Progenitor cell of endocrine pancreas (in vitro differentiated cells): ENCODE measurements around the gene HIVEP3. TPM values are rescaled to one million over a fixed set of nuclear protein-coding genes. Genes with fewer than 3 reads are reported as not detected.

Experiments
- DNase-seq: peaks from one replicate; pipeline ENCODE4 v3.0.0; 2021; ENCODE audit warnings: low spot score; ENCODE audit not compliant: unreplicated experiment
- H3K27ac Mint-ChIP-seq: 2 replicates; pipeline ENCODE4 v1.8.0; 2021; ENCODE audit warnings: mild to moderate bottlenecking, moderate library complexity, mixed read lengths
- H3K27me3 Mint-ChIP-seq: 2 replicates; pipeline ENCODE4 v1.8.0; 2021; ENCODE audit warnings: mixed read lengths
- H3K36me3 Mint-ChIP-seq: 2 replicates; pipeline ENCODE4 v1.8.0; 2022; ENCODE audit warnings: mixed read lengths; ENCODE audit not compliant: insufficient read depth
- H3K4me1 Mint-ChIP-seq: 2 replicates; pipeline ENCODE4 v1.8.0; 2021; ENCODE audit warnings: low read depth, mixed read lengths
- H3K4me3 Mint-ChIP-seq: 2 replicates; pipeline ENCODE4 v1.8.0; 2021; ENCODE audit warnings: low read depth, mild to moderate bottlenecking, moderate library complexity, mixed read lengths
- H3K9me3 Mint-ChIP-seq: 2 replicates; pipeline ENCODE4 v1.8.0; 2021; ENCODE audit warnings: low read depth, mixed read lengths
- total RNA-seq: library from RNA; stranded (reverse); gene quantifications from 2 replicates; pipeline ENCODE4 v1.2.1, GENCODE V29; 2021
- TF ChIP-seq, protein P1 (sequence below): fragments of 200-600 bp; sonication (generic); IDR thresholded peaks from one replicate; pipeline ENCODE4 v1.5.0; 2021; ENCODE audit warnings: antibody characterized with exemption, mild to moderate bottlenecking; ENCODE audit not compliant: unreplicated experiment

Gene HIVEP3
- total RNA-seq, 1 donor from 2014 or later = 1.1 TPM

DNA sequence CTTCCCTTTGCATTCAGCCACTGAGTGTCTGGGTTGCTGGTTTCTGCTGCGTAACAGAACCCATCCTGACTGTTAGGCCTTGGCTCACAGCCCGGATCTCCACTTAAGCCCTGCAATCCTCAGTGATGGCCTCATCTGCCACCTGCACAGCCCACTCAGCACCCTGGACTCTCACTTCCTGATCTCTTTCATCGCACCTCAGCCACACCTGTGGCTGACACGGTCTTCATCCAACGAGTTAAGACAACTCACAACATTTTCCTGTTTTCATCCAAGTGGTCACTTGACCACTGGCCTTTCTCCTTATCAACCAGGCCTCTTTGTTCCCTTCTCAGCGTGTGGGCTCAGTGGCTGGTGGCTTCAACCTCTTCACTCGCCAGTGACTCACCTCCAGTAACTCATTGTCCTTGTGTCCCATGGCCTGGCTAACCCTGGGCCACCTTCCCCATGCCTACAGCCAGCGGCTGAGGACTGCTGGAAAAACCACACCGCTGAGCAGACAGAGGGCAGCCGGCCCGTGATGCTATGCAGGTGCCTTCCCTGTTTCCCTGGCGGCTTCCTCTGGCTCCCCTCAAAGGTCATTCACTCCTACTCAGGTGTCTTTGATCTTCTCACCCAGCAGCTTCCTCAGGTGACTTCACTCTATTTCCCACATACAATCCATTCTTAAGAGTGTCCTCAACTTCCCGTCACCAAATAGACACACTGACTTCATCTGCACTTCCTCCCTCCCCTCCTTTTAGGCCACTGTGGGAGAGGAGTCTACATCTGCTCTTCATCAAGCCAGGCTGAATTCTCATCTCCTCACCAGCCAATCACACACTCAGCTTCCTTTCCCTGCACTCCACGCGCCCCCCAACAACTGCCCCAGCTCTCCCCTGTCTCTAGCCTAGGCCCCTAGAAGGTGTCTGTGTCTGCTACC lies 414.3 kb downstream of the HIVEP3 start:
- H3K36me3 Mint-ChIP-seq = no peaks in the 10 kb centered on the region
- no peak overlapping the region for H3K4me3 Mint-ChIP-seq
- H3K27me3 Mint-ChIP-seq = peaks cover 25% of the 10 kb centered on the region
- no peaks in the 10 kb centered on the region for H3K4me1 Mint-ChIP-seq
- no peak for DNase-seq
- TF ChIP-seq, protein P1, sequence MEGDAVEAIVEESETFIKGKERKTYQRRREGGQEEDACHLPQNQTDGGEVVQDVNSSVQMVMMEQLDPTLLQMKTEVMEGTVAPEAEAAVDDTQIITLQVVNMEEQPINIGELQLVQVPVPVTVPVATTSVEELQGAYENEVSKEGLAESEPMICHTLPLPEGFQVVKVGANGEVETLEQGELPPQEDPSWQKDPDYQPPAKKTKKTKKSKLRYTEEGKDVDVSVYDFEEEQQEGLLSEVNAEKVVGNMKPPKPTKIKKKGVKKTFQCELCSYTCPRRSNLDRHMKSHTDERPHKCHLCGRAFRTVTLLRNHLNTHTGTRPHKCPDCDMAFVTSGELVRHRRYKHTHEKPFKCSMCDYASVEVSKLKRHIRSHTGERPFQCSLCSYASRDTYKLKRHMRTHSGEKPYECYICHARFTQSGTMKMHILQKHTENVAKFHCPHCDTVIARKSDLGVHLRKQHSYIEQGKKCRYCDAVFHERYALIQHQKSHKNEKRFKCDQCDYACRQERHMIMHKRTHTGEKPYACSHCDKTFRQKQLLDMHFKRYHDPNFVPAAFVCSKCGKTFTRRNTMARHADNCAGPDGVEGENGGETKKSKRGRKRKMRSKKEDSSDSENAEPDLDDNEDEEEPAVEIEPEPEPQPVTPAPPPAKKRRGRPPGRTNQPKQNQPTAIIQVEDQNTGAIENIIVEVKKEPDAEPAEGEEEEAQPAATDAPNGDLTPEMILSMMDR = no peak
- H3K27ac Mint-ChIP-seq = peak overlapping the region; percentile 6
- no peaks in the 10 kb centered on the region for H3K9me3 Mint-ChIP-seq

DNA sequence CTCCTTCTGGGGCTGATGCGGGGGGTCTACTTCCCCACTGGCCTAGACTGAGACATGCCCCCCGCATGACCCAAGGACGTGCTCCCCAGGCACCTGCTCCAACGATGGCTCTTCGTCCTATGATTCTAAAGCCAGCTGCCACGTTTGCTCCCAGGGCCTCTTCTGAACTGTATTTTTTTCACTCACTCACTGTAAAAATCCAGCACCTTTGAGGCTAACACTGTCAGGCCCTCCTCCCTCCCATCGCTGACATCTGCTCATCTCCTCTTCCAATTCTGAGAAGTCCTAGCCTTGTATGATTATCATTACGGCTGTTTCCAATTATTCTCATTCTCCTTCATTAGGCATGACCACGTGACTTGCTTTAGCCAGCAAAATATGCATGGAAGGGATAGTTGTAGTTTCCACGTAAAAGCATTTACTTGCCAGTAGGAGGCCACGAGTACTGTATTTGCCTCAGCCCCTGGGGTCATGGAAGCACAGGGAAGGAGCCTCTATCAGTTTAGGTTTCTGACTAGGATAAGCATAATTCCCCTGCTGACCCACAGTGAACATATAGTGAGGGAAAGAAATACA lies 415.1 kb downstream of the HIVEP3 start:
- peaks cover 22% of the 10 kb centered on the region for H3K27me3 Mint-ChIP-seq
- H3K36me3 Mint-ChIP-seq = no peaks in the 10 kb centered on the region
- TF ChIP-seq, protein P1 = peak; percentile 20
- no peak for DNase-seq
- no peaks in the 10 kb centered on the region for H3K9me3 Mint-ChIP-seq
- peak overlapping the region; percentile 83 for H3K27ac Mint-ChIP-seq
- no peaks in the 10 kb centered on the region for H3K4me1 Mint-ChIP-seq
- no peak overlapping the region for H3K4me3 Mint-ChIP-seq

DNA sequence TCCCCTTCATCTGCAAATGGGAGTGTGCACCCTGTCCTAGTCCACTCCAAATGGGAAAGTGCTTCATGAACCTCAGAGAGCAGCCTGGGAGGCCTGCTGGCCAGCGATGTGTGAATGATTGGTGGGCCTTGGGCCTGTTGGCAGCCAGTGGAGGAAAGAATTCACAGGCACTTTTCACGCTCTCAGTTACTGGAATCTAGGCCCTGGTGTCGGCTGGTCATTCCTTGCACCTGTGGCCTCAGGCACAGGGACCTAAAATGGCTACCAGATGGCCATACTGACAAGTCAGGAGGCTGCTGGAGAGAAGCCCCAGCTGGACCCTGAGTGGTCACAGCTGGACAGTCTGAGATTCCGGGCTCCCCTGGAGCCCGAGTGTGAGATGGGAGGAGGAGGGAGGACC lies 415.8 kb downstream of the HIVEP3 start:
- H3K4me1 Mint-ChIP-seq = no peaks in the 10 kb centered on the region
- H3K4me3 Mint-ChIP-seq = no peak overlapping the region
- TF ChIP-seq, protein P1 = no peak
- H3K36me3 Mint-ChIP-seq = no peaks in the 10 kb centered on the region
- H3K27ac Mint-ChIP-seq = no peak overlapping the region
- H3K27me3 Mint-ChIP-seq = peaks cover 19% of the 10 kb centered on the region
- no peak for DNase-seq
- no peaks in the 10 kb centered on the region for H3K9me3 Mint-ChIP-seq

DNA sequence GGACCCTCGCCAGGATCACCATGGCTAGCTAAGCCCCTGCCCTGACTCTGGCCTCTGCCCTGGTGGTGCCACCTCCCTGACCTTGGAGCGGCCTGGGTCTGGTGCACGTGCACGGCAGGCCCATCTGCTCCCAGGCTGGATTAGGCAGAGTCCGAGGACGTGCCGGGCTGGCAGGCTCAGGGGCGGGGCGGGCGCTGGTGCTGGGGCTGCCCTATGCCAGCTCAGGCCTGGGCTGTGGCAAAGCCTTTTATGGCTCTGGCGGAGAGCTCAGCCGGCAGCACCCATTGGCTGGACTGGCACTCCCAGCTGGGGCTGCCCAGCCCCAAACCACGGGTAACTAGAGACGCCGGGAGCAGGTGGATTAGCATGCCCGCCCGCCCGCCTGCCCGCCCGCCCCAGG lies 417.1 kb downstream of the HIVEP3 start:
- Mint-ChIP-seq H3K27ac (no peak overlapping the region), H3K27me3 (peaks cover 15% of the 10 kb centered on the region), H3K36me3 (no peaks in the 10 kb centered on the region), H3K4me1 (peaks cover 1% of the 10 kb centered on the region), H3K9me3 (no peaks in the 10 kb centered on the region), H3K4me3 (no peak overlapping the region)
- TF ChIP-seq, protein P1 = no peak
- no peak for DNase-seq

DNA sequence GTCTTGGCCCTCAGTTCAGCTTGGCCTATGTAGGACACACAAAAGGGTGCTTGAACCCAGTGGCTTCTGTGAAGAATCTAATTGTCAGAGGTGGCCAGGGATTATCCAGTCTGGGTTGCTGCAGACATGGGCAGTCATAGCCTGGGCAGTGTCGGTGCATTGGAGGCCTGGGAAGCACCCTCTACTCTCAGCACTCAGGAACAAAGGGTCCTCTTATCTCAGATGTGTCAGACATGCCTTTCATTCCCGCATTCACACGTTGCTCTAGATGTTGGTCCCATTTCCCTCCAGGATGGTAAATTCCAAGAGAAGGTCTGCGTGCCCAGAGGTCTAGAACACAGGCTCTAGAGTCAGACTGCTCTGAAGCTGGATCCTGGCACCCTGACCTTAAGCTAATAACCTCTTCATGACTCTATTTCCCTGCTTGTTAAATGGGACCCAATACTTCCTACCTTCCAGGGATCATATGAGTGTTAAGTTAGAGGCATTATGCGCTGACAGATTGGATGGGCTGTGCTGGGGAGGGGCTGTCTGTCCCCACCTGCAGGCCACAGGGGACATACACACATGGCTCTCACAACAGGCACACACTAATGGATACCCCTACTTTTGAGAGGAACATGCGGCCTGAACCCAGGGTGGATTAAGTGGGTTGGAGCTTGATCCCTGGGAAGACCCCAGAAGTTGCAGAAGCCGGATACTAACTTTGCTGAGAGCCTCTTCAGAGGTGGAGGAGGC lies 417.8 kb downstream of the HIVEP3 start:
- no peaks in the 10 kb centered on the region for H3K36me3 Mint-ChIP-seq
- peaks cover 1% of the 10 kb centered on the region for H3K4me1 Mint-ChIP-seq
- TF ChIP-seq, protein P1 = no peak
- H3K9me3 Mint-ChIP-seq = no peaks in the 10 kb centered on the region
- no peak for DNase-seq
- H3K27me3 Mint-ChIP-seq = peaks cover 15% of the 10 kb centered on the region
- H3K27ac Mint-ChIP-seq = no peak overlapping the region
- no peak overlapping the region for H3K4me3 Mint-ChIP-seq
